LoVo (cell line): ENCODE measurements around the gene ABHD14A.
A peak's percentile ranks its signal among the peaks of the same experiment; 100 is the strongest.

Source experiments
- DNase-seq: peaks from one replicate; pipeline ENCODE4 v3.0.0-alpha.2; 2016; ENCODE audit warnings: low spot score

Gene ABHD14A

DNA sequence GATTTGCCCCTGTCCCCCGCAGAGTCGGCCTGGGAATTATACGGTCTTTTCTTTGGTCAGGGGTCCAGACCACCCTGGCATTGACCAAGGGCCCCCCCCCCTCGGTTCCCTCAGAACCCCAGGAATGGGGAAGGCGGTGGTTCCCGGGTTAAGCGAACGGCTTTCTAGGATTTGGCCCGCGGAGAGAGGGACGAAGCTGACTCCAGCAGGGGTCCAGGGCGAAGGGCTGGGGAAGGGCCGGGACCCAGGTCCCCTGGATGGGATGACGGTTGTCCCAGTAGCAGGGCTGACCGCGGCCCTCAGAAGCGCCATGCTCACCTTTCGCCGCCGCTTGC, 33.4 kb upstream of the ABHD14A start:
- DNase-seq: no peak

DNA sequence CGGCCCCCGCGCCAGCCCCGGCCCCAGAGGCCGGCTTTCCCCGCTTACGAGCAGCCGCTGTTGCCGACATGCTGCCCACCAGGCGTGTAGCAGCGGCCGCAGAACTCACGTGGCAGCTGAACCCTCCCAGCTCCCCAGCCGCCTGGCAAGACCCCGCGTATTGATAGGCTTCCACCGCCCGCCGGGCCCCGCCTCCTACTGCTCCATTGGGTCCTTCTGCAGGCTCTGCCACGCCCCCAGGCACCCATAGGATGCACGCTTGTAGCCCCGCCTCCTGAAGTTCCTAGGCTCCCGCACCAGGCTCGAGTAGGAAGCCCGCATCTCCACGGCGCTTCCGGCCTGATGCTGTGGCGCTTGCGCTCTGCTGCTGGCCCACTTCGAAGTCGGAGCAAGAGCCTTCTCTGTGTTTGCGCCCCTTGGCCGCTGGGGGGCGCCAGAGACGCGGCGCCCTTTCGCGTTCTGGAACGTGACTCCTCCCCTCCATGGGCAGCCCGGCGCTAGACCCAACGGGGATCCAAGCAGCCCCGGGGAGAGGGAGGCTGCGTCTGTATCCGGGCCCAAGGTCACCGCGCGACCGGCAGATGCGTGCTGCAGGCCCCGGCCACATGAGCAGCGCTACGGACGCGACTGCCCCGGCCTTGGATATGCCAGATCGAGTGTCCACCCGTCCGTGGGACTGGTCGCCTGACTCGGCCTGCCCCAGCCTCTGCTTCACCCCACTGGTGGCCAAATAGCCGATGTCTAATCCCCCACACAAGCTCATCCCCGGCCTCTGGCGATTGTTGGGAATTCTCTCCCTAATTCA, 32.9 kb upstream of the ABHD14A start, which contains the start of the genes PARP3 and RRP9:
Gene PARP3 (plus strand): TSS at position 566 of the 805 bp plus-strand sequence. CDS start 993 bp downstream, outside the sequence.
Gene RRP9 (minus strand): TSS at position 107 of the 805 bp plus-strand sequence. CDS start 37 bp downstream, at position 70.
- peak; percentile 100 for DNase-seq

GRCh38 chr3:51942603-51943450, 32.0 kb upstream of the ABHD14A start:
- DNase-seq: peak; percentile 63

DNA sequence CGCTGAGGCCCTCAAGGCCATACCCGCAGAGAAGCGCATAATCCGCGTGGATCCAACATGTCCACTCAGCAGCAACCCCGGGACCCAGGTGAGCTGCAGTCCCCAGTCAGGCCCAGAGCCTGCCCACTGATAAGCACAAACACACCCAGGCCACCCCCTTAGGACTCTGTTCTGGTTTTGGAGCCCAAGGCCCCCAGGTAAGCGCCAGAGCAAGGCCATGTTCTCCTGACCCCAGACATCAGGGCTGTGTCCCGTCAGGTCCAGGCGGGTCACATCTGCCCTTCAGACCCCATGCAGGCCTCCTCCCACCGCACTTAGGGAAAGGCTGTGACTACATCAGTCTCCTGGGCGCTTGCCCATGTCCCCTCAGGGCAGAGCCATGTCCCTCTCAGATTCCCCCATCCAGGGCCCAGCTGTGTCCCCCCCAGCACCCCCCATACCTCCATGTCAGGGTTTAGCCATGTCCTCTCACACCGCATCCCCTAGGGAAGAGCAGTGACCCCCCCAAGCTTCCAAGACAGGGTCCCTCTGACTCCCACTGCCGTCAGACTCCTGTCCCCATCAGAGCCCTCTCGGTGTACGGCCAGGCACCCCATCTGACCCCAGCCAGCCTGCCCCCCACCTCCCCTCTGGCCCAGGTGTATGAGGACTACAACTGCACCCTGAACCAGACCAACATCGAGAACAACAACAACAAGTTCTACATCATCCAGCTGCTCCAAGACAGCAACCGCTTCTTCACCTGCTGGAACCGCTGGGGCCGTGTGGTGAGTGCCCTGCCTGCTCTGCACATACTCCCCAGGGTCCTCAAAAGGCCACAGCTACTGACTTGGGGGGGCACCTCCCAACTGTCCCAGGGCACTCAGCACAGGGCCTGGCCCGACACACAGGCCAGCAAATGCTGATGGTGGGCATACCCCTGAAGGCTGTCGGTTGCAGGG, 31.1 kb upstream of the ABHD14A start:
- no peak for DNase-seq

- DNase-seq: no peak
Observed at GRCh38 chr3:51944451-51945021, 30.3 kb upstream of the ABHD14A start.

DNA sequence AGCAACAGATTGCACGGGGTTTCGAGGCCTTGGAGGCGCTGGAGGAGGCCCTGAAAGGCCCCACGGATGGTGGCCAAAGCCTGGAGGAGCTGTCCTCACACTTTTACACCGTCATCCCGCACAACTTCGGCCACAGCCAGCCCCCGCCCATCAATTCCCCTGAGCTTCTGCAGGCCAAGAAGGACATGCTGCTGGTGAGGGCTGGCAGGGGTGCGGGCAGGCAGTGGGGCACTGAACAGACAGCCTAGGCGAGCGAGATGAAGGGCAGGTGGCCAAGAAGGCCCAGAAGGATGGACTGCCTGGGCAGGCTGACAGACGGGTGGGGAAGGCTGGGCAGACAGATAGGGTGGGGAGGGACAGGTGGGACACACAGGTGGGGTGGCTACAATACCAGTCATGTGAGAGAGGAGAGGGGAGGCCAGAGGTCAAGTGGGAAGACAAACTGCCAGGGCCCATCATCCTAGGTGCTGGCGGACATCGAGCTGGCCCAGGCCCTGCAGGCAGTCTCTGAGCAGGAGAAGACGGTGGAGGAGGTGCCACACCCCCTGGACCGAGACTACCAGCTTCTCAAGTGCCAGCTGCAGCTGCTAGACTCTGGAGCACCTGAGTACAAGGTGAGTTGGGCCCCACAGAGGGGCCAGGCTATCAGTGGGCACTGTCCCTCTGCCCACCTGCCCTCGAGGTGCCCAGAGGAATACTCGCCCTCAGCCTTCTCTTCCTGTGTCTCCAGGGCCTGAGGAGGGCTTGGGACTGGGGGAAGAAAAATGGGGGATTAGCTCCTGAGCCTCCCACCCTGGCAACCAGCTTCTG, 29.6 kb upstream of the ABHD14A start:
- DNase-seq: no peak

DNA sequence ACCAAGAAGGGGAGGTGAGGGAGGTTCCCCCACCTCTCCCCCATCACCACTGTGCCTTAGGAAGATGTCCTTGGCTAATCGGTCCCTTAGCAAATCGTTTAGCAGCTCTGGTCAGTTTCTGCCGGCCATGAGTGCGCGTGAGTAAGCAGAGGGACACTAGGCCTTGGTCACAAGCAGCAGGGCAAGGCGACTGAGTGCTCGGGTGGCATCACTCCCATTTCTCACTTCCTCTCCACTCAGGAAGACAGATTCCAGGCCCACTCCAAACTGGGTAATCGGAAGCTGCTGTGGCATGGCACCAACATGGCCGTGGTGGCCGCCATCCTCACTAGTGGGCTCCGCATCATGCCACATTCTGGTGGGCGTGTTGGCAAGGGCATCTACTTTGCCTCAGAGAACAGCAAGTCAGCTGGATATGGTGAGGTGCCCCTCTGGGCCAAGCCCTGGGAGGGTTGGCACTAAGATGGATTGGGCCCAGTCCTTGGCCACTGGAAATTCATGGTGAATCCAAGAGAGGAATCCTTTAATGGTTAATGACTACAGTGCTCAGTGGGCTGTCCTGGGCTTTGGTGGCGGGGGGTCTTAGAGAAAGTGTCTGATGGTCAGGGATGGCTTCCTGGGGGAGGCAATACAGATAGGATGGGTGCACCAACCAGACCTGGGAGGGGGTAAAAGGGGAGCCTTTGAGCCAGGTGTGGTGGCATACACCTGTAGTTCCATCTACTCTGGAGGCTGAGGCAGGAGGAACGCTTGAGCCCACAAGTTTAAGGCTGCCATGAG, 28.7 kb upstream of the ABHD14A start:
- no peak for DNase-seq

DNA sequence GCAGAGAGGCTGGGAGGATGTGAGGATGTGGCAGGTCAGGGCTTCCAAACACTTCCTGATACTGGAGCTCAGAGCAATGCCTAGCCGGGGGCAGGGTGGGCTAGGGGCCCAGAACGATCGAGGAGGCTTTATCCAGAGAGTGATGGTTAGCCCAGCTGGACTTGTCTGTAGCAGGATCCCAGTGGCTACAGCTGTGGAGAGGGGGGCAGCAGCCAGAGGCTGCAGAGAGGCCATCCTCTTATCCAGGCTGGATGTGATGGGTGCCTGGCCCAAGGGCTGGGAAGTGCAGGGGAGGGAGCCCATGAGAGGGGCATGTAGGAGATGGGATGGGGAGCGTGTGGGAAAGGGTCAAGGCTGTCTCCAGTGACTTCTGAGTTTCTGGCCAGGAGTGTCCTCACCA, 28.1 kb upstream of the ABHD14A start:
- no peak for DNase-seq

- DNase-seq: no peak
Observed at GRCh38 chr3:51947215-51947900, 27.5 kb upstream of the ABHD14A start.

- no peak for DNase-seq
Observed at GRCh38 chr3:51948016-51948580, 26.8 kb upstream of the ABHD14A start.

DNA sequence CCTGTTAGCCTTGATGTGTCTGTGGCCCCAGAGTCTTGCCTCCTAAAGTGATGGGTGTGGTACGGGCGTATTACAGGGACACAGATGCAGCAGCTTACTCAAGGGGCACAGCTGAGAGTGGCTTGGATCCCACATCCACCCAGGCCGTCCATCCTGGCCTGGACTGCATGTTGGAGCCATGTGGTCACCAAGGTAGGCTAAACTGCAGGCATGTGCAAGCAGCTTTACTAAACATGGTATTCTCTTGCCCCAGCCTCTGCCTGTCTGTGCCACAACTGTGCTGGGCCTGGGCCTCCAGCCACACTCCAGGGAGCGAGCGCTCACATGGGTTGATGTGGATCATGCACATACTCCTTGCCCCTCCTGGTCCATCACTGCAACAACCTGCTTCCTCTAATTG, 25.7 kb upstream of the ABHD14A start:
- no peak for DNase-seq

- DNase-seq: no peak
Observed at GRCh38 chr3:51950899-51951298, 24.0 kb upstream of the ABHD14A start.

DNA sequence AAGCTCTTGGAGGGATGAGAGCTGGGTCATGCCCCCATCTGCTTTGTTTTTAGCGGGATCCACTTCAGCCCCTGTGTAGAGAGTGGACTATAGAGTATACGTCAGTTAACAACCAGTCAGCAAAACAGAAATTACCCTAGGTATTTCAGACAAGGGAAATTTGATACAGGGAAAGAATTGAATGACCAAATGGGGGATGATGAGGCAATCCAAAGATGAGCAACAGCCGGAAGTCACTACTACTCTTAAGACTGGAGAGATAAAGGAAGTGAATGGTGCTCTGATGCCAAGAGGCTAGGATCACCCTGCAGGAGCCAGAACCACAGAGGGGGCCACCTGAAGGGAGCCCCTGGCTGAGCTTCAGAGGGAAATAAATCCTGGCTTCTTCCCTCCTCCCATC, 21.4 kb upstream of the ABHD14A start:
- DNase-seq: no peak

- DNase-seq: no peak
Observed at GRCh38 chr3:51954105-51954504, 20.8 kb upstream of the ABHD14A start.

DNA sequence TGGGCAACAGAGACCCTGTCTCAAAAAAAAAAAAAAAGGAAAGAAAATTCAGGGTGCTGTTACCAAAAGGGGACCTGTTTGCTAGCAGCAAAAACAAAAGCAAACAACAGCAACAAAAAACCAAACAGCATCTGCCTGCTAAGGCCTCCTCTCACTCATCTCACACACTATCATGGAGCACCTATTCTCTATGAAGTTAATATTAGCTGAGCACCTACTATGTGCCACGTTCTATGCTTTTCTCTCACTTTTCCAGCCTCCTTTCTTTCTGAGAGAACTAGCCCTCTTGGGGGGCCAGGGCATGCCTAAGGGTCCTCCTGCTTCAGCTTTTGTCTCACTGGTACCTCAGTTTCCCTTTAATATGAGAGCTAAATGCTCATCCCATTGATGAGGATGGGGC, 20.2 kb upstream of the ABHD14A start:
- no peak for DNase-seq

DNA sequence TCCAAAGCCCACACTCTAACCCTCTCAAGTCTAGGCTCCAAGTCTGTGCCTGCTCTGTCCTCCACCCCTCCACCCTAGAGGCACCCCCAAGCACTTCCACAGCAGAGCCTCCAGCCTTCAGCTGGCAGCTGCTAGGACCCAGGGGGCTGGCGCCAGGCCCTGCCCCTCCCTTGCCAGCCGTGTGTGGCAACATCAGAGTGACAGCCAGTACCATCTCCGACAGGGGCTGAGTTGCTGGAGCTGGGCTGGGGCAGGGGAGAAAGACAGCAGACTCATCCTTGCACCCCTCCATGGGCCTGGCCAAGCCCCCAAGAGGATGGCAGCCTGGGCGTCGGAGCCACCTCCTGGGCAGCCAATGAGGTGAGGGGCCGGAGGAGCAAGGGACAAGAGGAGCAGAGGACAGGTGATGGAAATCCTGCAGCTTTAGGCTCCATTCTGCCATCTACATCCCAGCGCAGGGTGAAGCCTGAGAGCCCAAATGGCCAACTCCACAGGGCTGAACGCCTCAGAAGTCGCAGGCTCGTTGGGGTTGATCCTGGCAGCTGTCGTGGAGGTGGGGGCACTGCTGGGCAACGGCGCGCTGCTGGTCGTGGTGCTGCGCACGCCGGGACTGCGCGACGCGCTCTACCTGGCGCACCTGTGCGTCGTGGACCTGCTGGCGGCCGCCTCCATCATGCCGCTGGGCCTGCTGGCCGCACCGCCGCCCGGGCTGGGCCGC, 19.5 kb upstream of the ABHD14A start, which contains the start of gene GPR62:
Gene GPR62 (plus strand): TSS at position 207 of the 718 bp plus-strand sequence. CDS start 272 bp downstream, at position 479.
- DNase-seq: no peak

DNA sequence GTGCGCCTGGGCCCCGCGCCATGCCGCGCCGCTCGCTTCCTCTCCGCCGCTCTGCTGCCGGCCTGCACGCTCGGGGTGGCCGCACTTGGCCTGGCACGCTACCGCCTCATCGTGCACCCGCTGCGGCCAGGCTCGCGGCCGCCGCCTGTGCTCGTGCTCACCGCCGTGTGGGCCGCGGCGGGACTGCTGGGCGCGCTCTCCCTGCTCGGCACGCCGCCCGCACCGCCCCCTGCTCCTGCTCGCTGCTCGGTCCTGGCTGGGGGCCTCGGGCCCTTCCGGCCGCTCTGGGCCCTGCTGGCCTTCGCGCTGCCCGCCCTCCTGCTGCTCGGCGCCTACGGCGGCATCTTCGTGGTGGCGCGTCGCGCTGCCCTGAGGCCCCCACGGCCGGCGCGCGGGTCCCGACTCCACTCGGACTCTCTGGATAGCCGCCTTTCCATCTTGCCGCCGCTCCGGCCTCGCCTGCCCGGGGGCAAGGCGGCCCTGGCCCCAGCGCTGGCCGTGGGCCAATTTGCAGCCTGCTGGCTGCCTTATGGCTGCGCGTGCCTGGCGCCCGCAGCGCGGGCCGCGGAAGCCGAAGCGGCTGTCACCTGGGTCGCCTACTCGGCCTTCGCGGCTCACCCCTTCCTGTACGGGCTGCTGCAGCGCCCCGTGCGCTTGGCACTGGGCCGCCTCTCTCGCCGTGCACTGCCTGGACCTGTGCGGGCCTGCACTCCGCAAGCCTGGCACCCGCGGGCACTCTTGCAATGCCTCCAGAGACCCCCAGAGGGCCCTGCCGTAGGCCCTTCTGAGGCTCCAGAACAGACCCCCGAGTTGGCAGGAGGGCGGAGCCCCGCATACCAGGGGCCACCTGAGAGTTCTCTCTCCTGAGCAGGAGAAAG, 18.7 kb upstream of the ABHD14A start:
- no peak for DNase-seq
